HCT116 (cell line): ENCODE data around the gene RASAL2. TPM values are rescaled to one million over a fixed set of nuclear protein-coding genes. Genes with fewer than 3 reads are reported as not detected.

Experiments
- ATAC-seq: fragments of 200-7000 bp; cut with Tn5 transposase; 2 replicates; pipeline ENCODE4 v1.9.1; 2020; ENCODE audit warnings: mild to moderate bottlenecking, moderate library complexity
- BruUV-seq: library from RNA; stranded (reverse); fragments of 400-500 nt; replicated peaks from 2 replicates; lab custom pipeline; 2021; lab: Mats Ljungman, UMichigan
- CTCF ChIA-PET: fragments of 300-600 bp; sonication (Branson Sonifier 250); formaldehyde crosslinking; loops from one replicate; lab custom pipeline; 2021; ENCODE audit warnings: antibody characterized with exemption; lab: Charles Lee
- POLR2A ChIA-PET: fragments of 300-600, 350-600 bp; sonication (Branson Sonifier 250); formaldehyde crosslinking; loops from one replicate; lab custom pipeline; 2021; ENCODE audit warnings: antibody characterized with exemption; lab: Charles Lee
- RAD21 ChIA-PET, 2 experiments: fragments of 300-600 bp; sonication (Branson Sonifier 250); formaldehyde crosslinking; loops; one replicate each; lab custom pipeline; 2023; ENCODE audit warnings: low total read pairs in 2 of 2; ENCODE audit not compliant: uncharacterized antibody in 2 of 2, unreplicated experiment in 2 of 2, low non-redundant PET in 1 of 2; lab: Charles Lee
- DNase-seq: peaks from one replicate; pipeline ENCODE4 v3.0.0-alpha.2; 2010; ENCODE audit warnings: low read depth, low spot score
- H2AFZ ChIP-seq: fragments of 200-600 bp; shearing (Covaris generic), sonication (generic); 2 replicates; pipeline ENCODE4 v1.6.1; 2017; ENCODE audit warnings: low read depth, mixed run types, mixed read lengths, antibody characterized with exemption, low read length; ENCODE audit not compliant: poor library complexity, severe bottlenecking
- H3K27ac ChIP-seq: 2 replicates; pipeline ENCODE4 v1.5.1; 2012; ENCODE audit warnings: low read depth, low read length
- H3K27me3 ChIP-seq: fragments of 200-600 bp; sonication (generic); 2 replicates; pipeline ENCODE4 v1.6.1; 2016; ENCODE audit warnings: mixed run types, low read length, mixed read lengths; ENCODE audit not compliant: insufficient read depth
- H3K36me3 ChIP-seq, 2 experiments: fragments of 200-500 bp in 1 of 2; fragments of 200-600 bp in 1 of 2; sonication (Bioruptor generic) in 1 of 2; sonication (generic) in 1 of 2; 2 replicates each; pipeline versions ENCODE4 v1.5.1 to v1.6.1; 2014 to 2016; ENCODE audit warnings: low read length in 2 of 2, inconsistent platforms in 1 of 2, mixed read lengths in 1 of 2, mixed run types in 1 of 2; ENCODE audit not compliant: insufficient read depth in 2 of 2, control insufficient read depth in 1 of 2
- H3K4me1 ChIP-seq, 2 experiments: fragments of 200-600 bp in 1 of 2; sonication (generic) in 1 of 2; 2 replicates each; pipeline versions ENCODE4 v1.5.1 to v1.6.1; 2012 to 2017; ENCODE audit warnings: low read length in 2 of 2, inconsistent platforms in 1 of 2, mild to moderate bottlenecking in 1 of 2, mixed read lengths in 1 of 2, mixed run types in 1 of 2, moderate library complexity in 1 of 2; ENCODE audit not compliant: insufficient read depth in 2 of 2, control insufficient read depth in 1 of 2
- H3K4me2 ChIP-seq: fragments of 200-600 bp; sonication (generic); 2 replicates; pipeline ENCODE4 v1.6.1; 2017; ENCODE audit warnings: mixed run types, low read length, mixed read lengths
- H3K4me3 ChIP-seq, 2 experiments: fragments of 200-600 bp in 1 of 2; sonication (generic) in 1 of 2; replicated peaks in 1 of 2; 2 replicates each; pipeline ENCODE4 v1.5.1; 2011 to 2016; ENCODE audit warnings: low read length in 2 of 2, control low read depth in 1 of 2, low read depth in 1 of 2, mild to moderate bottlenecking in 1 of 2, mixed read lengths in 1 of 2, mixed run types in 1 of 2
- H3K79me2 ChIP-seq: fragments of 200-600 bp; sonication (generic); 2 replicates; pipeline ENCODE4 v1.6.1; 2017; ENCODE audit warnings: mild to moderate bottlenecking, mixed run types, low read length, moderate library complexity, mixed read lengths; ENCODE audit not compliant: insufficient read depth
- H3K9ac ChIP-seq: fragments of 200-600 bp; sonication (generic); 2 replicates; pipeline ENCODE4 v1.6.1; 2016; ENCODE audit warnings: low read length, mixed read lengths
- H3K9me2 ChIP-seq: fragments of 200-600 bp; sonication (generic), shearing (Covaris generic); 2 replicates; pipeline ENCODE4 v1.6.1; 2017; ENCODE audit warnings: mixed run types, mild to moderate bottlenecking, moderate library complexity; ENCODE audit not compliant: insufficient read depth
- H3K9me3 ChIP-seq, 2 experiments: fragments of 200-500 bp in 1 of 2; fragments of 200-600 bp in 1 of 2; sonication (Bioruptor generic) in 1 of 2; sonication (generic) in 1 of 2; 2 replicates each; pipeline ENCODE4 v1.6.1; 2014 to 2017; ENCODE audit warnings: low read length in 2 of 2, mixed read lengths in 2 of 2, inconsistent platforms in 1 of 2, low read depth in 1 of 2, mild to moderate bottlenecking in 1 of 2, mixed run types in 1 of 2, moderate library complexity in 1 of 2; ENCODE audit not compliant: control insufficient read depth in 1 of 2, insufficient read depth in 1 of 2
- H4K20me1 ChIP-seq: fragments of 200-600 bp; sonication (generic), shearing (Covaris generic); 2 replicates; pipeline ENCODE4 v1.6.1; 2017; ENCODE audit warnings: mixed run types, mild to moderate bottlenecking, moderate library complexity; ENCODE audit not compliant: insufficient read depth
- EZH2 ChIP-seq: fragments of 200-600 bp; sonication (generic); IDR thresholded peaks from 2 replicates; pipeline ENCODE4 v1.6.1; 2017; ENCODE audit warnings: antibody characterized with exemption, mixed run types
- POLR2AphosphoS5 ChIP-seq: IDR thresholded peaks from 2 replicates; pipeline ENCODE4 v1.6.1; 2011; ENCODE audit warnings: mild to moderate bottlenecking, low read depth, low read length, moderate library complexity
- REST ChIP-seq: IDR thresholded peaks from 2 replicates; pipeline ENCODE4 v1.6.1; 2012; ENCODE audit warnings: low read depth
- intact Hi-C: fragments of 100-400 bp; cut with micrococcal nuclease; formaldehyde crosslinking; loops from 2 replicates; pipeline ENCODE4 v1.10.0; 2022
- total RNA-seq: library from RNA; stranded (reverse); gene quantifications from one replicate; pipeline ENCODE4 v1.2.1, GENCODE V29; 2021; ENCODE audit not compliant: unreplicated experiment

The RASAL2 gene
- total RNA-seq, 1 experiment from 2014 or later = 11.7 TPM

GRCh38 chr1:178533121-178533946 lies 439.4 kb downstream of the RASAL2 start:
- no peak overlapping the region for H3K9ac ChIP-seq
- no peaks in the 10 kb centered on the region for H3K9me3 ChIP-seq
- peaks cover 36 to 64% of the 10 kb centered on the region in 2 experiments for H3K4me1 ChIP-seq
- POLR2A ChIA-PET = interaction anchor here (0.8 kb wide), 1 partner anchor 223 kb away, joined by 4 read pairs; no protein-coding TSS in a partner anchor
- H3K27me3 ChIP-seq = no peaks in the 10 kb centered on the region
- no peak overlapping the region for H3K4me2 ChIP-seq
- RAD21 ChIA-PET = interaction anchor here in 1 of 2 experiments (0.7 to 2.3 kb wide), 2 partner anchors 469 kb away, joined by 3 to 5 read pairs; no protein-coding TSS in a partner anchor
- H3K36me3 ChIP-seq = no peaks in the 10 kb centered on the region
- intact Hi-C loops = loop anchor here (2.0 to 10.0 kb wide), 5 partner anchors 223 to 1061 kb away; partner anchors contain the start of gene TDRD5
- no peak overlapping the region for H2AFZ ChIP-seq
- no peaks in the 10 kb centered on the region for H4K20me1 ChIP-seq
- no peak overlapping the region for H3K27ac ChIP-seq
- no peak for TF ChIP-seq REST
- TF ChIP-seq EZH2 = no peak
- TF ChIP-seq POLR2AphosphoS5 = no peak
- CTCF ChIA-PET = interaction anchor here (1.1 to 2.5 kb wide), 4 partner anchors 10 to 469 kb away, joined by 3 to 24 read pairs (median 14); no protein-coding TSS in a partner anchor
- BruUV-seq = no TSS peak
- no peaks in the 10 kb centered on the region for H3K9me2 ChIP-seq
- ATAC-seq (no peak), DNase-seq (no peak)
- no peak overlapping the region for H3K4me3 ChIP-seq
- no peaks in the 10 kb centered on the region for H3K79me2 ChIP-seq

Other genes with a start within 250 kb of the RASAL2 start
- 1.2 TPM for gene SEC16B, start 124.0 kb upstream of the RASAL2 start, total RNA-seq